ENCODE data around the gene AHI1.
"Not testable (repeated sequence)": the region's sequence is repeated elsewhere in the genome, so short reads cannot be mapped to it uniquely, and the experiment has no call there.

Gene AHI1

DNA sequence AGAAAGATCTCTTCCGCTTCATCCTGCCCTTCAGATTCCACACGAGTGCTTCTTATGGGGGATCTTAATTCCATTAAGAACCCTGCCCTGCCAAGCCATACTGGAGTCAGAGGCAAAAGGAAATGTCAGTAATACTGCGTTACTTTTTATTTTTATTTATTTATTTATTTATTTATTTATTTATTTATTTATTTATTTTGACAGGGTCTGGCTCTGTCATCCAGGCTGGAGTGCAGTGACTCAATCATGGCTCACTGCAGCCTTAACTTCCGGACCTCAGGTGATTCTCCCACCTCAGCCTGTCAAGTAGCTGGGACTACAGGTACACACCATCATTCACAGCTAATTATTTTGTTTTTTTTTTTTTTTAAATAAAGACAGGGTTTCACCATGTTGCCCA lies 236.9 kb downstream of the AHI1 start:
- no peak for DNase-seq (ENCODE audit: low read depth)

- DNase-seq (ENCODE audit: low read depth) = no peak
Measured at GRCh38 chr6:135258970-135259369, 238.6 kb downstream of the AHI1 start.

GRCh38 chr6:135257631-135258405 lies 239.7 kb downstream of the AHI1 start:
- DNase-seq (ENCODE audit: low read depth) = peak; percentile 38

DNA sequence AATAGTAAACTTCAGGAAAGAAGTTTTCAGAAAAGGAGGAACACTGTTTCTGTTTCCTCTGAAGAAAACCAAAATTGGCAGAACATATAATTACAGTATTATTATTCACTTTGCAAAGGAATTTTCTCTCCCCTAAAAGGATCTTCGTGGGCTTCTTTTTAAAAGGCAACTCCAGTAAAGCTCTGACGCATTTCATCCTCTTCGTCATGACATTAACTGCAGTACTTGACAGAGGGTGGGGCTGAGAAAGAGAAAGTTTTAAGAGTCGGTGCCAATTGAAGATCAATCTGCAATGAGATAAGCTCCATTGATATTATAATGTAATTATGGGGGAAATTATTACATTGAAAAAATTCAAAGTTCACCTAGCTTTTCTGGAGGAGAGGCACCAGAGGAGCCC lies 240.7 kb downstream of the AHI1 start:
- DNase-seq (ENCODE audit: low read depth) = no peak

GRCh38 chr6:135254471-135254870 lies 243.1 kb downstream of the AHI1 start:
- DNase-seq (ENCODE audit: low read depth) = no peak

DNA sequence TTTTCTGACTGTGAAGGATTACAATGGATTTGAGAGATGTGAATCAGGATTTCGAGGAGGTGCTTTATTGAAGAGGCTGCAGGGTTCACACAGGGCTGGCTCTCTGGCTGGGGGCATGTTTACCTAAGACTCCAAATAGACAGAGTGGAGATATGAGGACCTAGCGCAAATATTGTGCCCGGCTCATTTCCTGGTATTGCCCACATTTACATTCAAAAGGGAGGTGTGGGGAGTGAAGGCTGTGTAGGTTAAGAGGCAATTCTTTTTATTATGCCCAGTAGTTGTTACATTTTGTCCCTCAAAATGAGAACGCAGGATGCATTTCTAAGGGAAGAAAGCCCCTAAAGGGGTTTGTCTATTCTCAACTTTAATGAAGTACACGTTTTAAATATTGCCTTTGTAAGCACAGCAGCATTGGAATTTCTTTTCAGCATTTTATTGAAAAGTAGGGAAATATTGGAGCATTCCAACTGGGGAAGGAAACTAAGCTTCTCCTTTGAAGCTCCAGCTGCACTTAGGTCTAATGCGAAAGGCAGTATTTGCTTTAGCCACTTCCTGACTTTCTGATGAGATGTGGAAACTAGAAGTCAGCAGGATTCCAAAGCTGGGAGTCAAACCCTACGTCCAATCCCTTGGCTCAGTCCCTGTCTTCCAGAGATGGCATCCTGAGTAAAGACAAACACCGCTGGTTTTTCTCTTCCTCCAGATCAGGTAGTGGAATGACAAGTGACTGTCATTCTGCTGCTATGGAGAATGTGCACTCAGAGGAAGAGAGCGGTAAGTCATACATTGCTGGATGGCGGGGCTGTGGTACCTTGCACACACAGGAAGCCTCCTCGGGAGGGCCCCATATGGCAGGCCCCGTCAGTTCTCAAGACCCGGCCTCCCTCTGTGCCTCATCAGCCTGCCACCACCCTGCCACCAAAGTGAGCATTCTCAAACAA lies 245.8 kb downstream of the AHI1 start:
- peak; percentile 64 for DNase-seq (ENCODE audit: low read depth)

GRCh38 chr6:135250751-135251497 lies 246.6 kb downstream of the AHI1 start:
- no peak for DNase-seq (ENCODE audit: low read depth)

- peak; percentile 29 for DNase-seq (ENCODE audit: low read depth)
Measured at GRCh38 chr6:135250234-135250633, 247.3 kb downstream of the AHI1 start.

DNA sequence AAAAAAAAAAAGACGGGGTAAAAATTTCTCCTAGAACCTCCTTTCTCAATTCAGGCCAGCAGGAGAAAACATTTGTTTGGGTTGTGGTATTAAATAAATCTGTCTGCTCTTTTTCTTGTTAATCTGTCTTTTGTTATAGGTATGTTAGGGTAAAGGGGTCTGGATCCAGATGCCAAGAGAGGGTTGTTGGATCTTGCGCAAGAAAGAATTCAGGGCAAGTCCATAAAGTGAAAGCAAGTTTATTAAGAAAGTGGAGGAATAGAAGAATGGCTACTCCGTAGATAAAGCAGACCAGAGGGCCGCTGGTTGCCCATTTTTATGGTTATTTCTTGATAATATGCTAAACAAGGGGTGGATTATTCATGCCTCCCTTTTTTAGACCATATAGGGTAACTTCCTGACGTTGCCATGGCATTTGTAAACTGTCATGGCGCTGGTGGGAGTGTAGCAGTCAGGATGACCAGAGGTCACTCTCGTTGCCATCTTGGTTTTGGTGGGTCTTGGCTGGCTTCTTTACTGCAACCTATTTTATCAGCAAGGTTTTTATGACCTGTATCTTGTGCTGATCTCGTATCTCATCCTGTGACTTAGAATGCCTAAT lies 251.0 kb downstream of the AHI1 start:
- DNase-seq (ENCODE audit: low read depth) = not testable (repeated sequence)

DNA sequence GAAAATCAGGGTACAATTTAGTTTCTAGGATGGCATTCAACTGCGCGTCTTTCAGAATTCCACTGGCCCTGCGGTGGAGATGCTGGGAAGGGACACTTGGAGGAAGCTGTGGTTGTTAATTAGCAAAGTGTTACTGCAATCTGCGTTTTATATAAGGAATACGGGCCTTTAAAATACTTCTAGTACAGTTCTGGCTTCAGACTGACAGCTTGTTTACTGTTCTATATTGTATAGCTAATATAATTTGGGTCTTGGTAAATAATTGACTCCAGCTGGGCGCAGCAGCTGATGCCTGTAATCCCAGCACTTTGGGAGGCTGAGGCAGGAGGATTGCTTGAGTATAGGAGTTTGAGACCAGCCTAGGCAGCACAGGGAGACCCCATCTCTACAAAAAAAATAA lies 252.7 kb downstream of the AHI1 start:
- no peak for DNase-seq (ENCODE audit: low read depth)

DNA sequence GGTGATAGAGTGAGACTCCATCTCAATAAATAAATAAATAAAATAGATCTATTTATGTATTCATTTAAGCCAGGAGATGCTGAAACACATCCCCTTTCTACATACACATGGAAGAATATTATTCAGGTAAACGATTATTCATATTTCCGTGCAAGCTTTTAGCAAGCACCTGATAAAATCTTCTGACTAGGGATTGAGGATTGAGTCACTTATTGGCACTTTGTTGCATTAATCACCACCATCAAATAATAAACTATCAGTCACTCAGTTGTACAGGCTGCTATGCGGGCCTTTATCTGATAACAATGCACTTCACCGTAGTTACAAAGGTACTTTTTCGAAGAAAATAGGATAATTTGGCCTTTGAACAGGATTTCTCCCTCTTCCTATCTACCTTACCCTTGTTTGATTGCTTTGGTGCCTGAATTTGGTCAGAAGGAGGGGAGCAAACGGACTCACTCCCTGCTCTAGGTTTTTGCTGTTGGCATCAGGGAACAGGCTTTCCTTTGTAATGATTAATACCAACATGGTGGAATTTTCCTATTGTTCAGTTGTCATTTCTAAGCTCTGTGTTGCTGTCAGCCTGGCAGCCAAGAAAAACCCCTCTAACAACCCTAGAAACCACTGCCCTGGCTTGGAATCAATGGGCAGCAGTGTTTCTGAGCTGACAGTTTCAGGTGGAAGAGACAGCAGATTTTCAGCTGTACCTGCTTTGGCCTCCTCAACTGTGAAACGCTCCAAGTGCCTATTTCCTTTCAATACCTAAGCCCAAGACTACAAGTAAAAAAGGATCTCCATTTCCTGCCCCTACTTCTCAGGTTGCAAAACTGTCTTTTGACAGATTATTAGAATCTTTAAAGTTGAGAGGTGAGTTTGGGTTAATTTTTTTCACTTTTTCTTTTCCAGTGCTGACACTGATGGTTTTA lies 253.4 kb downstream of the AHI1 start:
- DNase-seq (ENCODE audit: low read depth) = no peak

DNA sequence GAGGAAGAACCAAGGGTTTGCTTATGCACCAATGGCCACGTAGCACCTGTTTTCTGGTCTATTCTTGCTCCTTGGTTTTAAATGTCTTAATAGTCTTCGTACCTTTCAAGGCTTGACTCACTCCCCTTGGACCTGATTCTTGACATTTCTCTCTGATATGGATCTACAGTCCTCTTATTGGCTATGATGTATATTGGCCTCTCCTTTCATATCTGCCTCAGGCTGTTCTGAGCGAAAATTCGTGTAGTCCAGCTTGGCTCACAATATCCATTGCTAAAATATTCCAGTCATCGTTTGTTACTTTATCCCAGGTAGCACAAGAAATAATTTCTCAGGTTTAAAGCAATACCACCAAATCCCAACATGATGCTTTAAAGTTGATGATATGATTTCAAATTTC lies 256.8 kb downstream of the AHI1 start:
- DNase-seq (ENCODE audit: low read depth) = no peak

DNA sequence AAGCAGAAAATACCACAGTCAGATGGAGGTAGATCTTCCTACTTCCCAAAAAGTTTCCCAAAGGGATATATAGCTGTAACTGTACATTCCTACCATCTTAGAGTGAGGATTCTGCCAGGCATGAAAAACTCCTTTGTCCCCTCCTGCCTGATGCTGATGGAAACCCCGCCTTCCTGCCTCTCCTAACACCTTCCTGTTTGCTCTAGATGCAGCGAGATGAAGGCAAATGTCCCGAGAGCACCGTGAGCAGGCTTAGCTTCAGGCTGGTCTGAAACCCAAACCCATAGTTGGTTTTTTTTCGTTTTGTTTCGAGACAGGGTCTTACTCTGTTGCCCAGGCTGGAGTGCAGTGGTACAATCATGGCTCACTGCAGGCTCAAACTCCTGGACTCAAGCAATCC lies 260.8 kb downstream of the AHI1 start:
- DNase-seq (ENCODE audit: low read depth) = no peak

DNA sequence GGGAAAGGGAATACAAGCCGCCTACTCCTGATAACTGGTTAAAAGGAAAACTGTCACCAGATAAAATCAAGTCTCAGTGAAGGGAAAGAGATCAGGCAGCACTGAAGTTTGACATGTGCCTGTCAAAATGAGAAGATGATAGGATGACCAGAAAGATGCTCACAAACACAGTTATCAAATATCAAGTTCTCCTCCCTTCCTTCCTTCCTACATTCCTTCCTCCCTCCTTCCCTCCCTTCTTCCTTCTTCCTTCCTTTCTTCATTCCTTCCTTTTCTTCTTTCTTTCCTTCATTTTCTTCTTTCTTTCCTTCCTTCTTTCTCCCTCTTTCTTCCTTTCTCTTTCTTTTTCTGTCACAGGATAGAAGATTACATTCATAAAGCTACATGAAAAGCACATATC lies 261.2 kb downstream of the AHI1 start:
- no peak for DNase-seq (ENCODE audit: low read depth)

GRCh38 chr6:135235716-135236115 lies 261.8 kb downstream of the AHI1 start:
- DNase-seq (ENCODE audit: low read depth) = no peak

DNA sequence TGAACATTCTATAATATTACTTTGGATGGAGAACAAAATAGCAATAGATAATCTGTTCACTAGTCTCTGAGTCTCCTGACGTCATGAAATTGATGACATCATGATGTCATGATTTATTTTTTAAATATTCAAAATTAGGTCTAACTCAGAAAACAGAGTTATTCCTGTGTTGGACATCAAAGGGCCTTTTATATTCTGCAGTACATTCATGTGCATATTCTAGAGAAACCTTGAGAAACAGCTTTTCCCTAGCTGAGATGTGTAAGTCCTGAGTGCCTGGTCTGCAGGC lies 263.1 kb downstream of the AHI1 start:
- no peak for DNase-seq (ENCODE audit: low read depth)

- no peak for DNase-seq (ENCODE audit: low read depth)
Measured at GRCh38 chr6:135233686-135234491, 263.7 kb downstream of the AHI1 start.
